GM18505 (cell line): ENCODE measurements around the gene CRYBG3.
A peak's percentile ranks its signal among the peaks of the same experiment; 100 is the strongest.

Source experiments
- ATAC-seq: cut with Tn5 transposase; IDR thresholded peaks from one replicate; pipeline ENCODE4 v1.9.1; 2021; ENCODE audit not compliant: unreplicated experiment
- POLR2A ChIP-seq: IDR thresholded peaks from 4 replicates; pipeline ENCODE4 v1.6.1; 2011; ENCODE audit warnings: borderline replicate concordance; ENCODE audit not compliant: insufficient read depth, insufficient read length; ENCODE audit errors: extremely low read depth

Gene CRYBG3

GRCh38 chr3:97821774-97822358, at the start of gene CRYBG3:
Gene CRYBG3, plus strand, starts transcription at chr3:97822011. Its CDS starts 196 bp downstream, at chr3:97822207.
- TF ChIP-seq POLR2A: peak; percentile 40
- peak; percentile 99 for ATAC-seq

- no peak for ATAC-seq
- TF ChIP-seq POLR2A: no peak
These were observed 48.9 kb upstream of the CRYBG3 start for GRCh38 chr3:97772926-97773325.

GRCh38 chr3:97778152-97778551, 43.7 kb upstream of the CRYBG3 start:
- ATAC-seq: no peak
- TF ChIP-seq POLR2A: no peak

GRCh38 chr3:97793420-97794019, 28.3 kb upstream of the CRYBG3 start:
- ATAC-seq: peak; percentile 80
- no peak for TF ChIP-seq POLR2A

- no peak for ATAC-seq
- TF ChIP-seq POLR2A: no peak
These were observed 25.9 kb upstream of the CRYBG3 start for GRCh38 chr3:97795951-97796350.

GRCh38 chr3:97804471-97804870, 17.3 kb upstream of the CRYBG3 start:
- no peak for TF ChIP-seq POLR2A
- no peak for ATAC-seq

GRCh38 chr3:97810779-97811390, 10.9 kb upstream of the CRYBG3 start:
- TF ChIP-seq POLR2A: no peak
- ATAC-seq: no peak

- TF ChIP-seq POLR2A: no peak
- ATAC-seq: no peak
These were observed 6.5 kb upstream of the CRYBG3 start for GRCh38 chr3:97815149-97815917.

- no peak for TF ChIP-seq POLR2A
These were observed 5.0 kb upstream of the CRYBG3 start for GRCh38 chr3:97816811-97817210.

GRCh38 chr3:97817965-97818364, 3.8 kb upstream of the CRYBG3 start:
- TF ChIP-seq POLR2A: no peak
- no peak for ATAC-seq

More at GRCh38 chr3:97816811-97817210, 5.0 kb upstream of the CRYBG3 start:
- ATAC-seq: no peak

GRCh38 chr3:97820780-97821179, 1.0 kb upstream of the CRYBG3 start:
- no peak for TF ChIP-seq POLR2A
- ATAC-seq: no peak

- peak; percentile 52 for ATAC-seq
These were observed 481 bp upstream of the CRYBG3 start for GRCh38 chr3:97821287-97821773.

GRCh38 chr3:97822359-97822775, 556 bp downstream of the CRYBG3 start:
- ATAC-seq: peak; percentile 26
- no peak for TF ChIP-seq POLR2A

More at GRCh38 chr3:97821287-97821773, 481 bp upstream of the CRYBG3 start:
- TF ChIP-seq POLR2A: no peak
